BLaER1 treated with 17β-estradiol and CSF1 and Interleukin-3, amounts not matched to agents 10 nM and 100 nM (cell line): ENCODE data around the gene HELZ.
"Not testable (repeated sequence)": the region's sequence is repeated elsewhere in the genome, so short reads cannot be mapped to it uniquely, and the experiment has no call there.

ENCODE experiments used
- H3K27ac ChIP-seq, 11 experiments: shearing (Covaris generic); formaldehyde crosslinking; 2 replicates each; pipeline ENCODE4 v1.8.1; 2022
- H3K27me3 ChIP-seq, 11 experiments: shearing (Covaris generic); formaldehyde crosslinking; 2 replicates each; pipeline ENCODE4 v1.8.1; 2022
- H3K36me3 ChIP-seq, 11 experiments: shearing (Covaris generic); formaldehyde crosslinking; 2 replicates each; pipeline ENCODE4 v1.8.1; 2022
- H3K4me1 ChIP-seq, 10 experiments: shearing (Covaris generic); formaldehyde crosslinking; 2 replicates each; pipeline ENCODE4 v1.8.1; 2022
- H3K4me2 ChIP-seq, 11 experiments: shearing (Covaris generic); formaldehyde crosslinking; 2 replicates each; pipeline ENCODE4 v1.8.1; 2022
- H3K4me3 ChIP-seq, 10 experiments: shearing (Covaris generic); formaldehyde crosslinking; 2 replicates each; pipeline ENCODE4 v1.8.1; 2022
- H3K9ac ChIP-seq, 11 experiments: shearing (Covaris generic); formaldehyde crosslinking; 2 replicates each; pipeline ENCODE4 v1.8.1; 2022
- H3K9me3 ChIP-seq, 11 experiments: shearing (Covaris generic); formaldehyde crosslinking; replicated peaks in 1 of 11; 2 replicates each; pipeline ENCODE4 v1.8.1; 2022
- H4K20me1 ChIP-seq, 11 experiments: shearing (Covaris generic); formaldehyde crosslinking; 2 replicates each; pipeline ENCODE4 v1.8.1; 2022
- Cebpa-rat ChIP-seq, 11 experiments: shearing (Covaris generic); IDR thresholded peaks; 2 replicates each; pipeline ENCODE4 v1.8.1; 2022

Gene HELZ

DNA sequence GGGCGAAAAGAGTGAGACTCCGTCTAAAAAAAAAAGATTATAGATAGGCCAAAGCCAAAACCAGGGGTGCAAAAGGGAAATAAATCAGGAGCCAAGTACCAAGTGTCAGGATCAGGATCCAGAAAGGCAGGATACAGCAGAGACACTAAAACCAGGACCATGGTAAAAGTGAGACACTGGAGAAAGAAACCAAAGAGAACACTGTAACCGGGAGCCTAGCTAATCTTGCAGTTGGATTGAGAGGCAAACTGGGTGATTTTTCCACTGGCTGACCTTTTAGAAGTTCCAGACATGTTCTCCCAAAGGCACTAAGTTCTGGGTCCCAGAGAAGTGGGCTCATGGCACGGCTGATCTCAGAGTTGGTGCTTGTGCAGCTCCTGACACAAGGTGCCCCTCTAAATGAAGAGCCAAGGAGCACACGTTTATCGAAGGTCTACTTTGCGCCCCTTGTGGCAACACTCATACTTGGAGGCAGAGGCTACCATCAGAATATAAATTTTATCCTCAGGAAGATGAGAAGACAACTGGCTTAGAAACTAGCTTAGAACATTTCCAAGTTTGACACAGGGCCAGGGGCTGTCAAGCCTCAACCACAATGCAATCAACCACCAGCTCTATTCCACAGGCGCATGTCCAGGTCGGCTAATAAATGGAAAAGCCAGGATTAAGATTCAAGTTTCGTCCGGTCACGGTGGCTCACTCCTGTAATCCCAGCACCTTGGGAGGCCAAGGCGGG is 27.5 kb upstream of the HELZ start:
- Histone ChIP-seq H3K4me3 (no peak overlapping the region), H4K20me1 (no peaks in the 10 kb centered on the region), H3K27ac (peak overlapping the region in 1 of 11 experiments; percentile 6; a peak in 1 of 22 replicates), H3K4me1 (peaks cover 10 to 52% (median 29%) of the 10 kb centered on the region in 10 experiments; a peak in 19 of 20 replicates), H3K9me3 (no peaks in the 10 kb centered on the region; a peak in 1 of 22 replicates), H3K36me3 (no peaks in the 10 kb centered on the region), H3K27me3 (no peaks in the 10 kb centered on the region), H3K4me2 (peak overlapping the region in 5 of 11 experiments; percentile 12 to 86 (median 31); a peak in 5 of 22 replicates), H3K9ac (no peak overlapping the region)
- TF ChIP-seq Cebpa-rat (IDR thresholded peaks at IDR 0.05): no peak

DNA sequence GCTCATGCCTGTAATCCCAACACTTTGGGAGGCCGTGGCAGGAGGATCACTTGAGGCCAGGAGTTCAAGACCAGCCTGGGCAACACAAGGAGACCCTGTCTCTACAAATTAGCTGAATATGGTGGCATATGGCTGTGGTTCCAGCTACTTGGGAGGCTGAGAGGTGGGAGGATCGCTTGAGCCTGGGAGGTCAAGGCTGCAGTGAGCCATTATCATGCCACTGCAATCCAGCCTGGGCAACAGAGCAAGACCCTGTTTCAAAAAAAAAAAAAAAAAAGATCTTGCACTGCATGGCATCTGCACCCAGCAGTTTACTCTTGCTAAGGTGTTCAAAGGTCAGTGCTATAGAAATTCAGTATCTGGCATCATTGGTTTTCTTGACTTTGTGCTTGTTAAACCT is 26.2 kb upstream of the HELZ start:
- Histone ChIP-seq H3K27ac (peak overlapping the region in 10 of 11 experiments; percentile 12 to 69 (median 58); a peak in 17 of 22 replicates), H3K4me2 (peak overlapping the region in 10 of 11 experiments; percentile 53 to 86 (median 68); a peak in 17 of 22 replicates), H3K4me1 (peaks cover 10 to 60% (median 35%) of the 10 kb centered on the region in 10 experiments; a peak in 19 of 20 replicates), H3K9ac (peak overlapping the region in 1 of 11 experiments; percentile 9; a peak in 1 of 22 replicates)
- not testable (repeated sequence) for H3K4me3 ChIP-seq, H4K20me1 ChIP-seq, H3K36me3 ChIP-seq, H3K27me3 ChIP-seq, H3K9me3 ChIP-seq

DNA sequence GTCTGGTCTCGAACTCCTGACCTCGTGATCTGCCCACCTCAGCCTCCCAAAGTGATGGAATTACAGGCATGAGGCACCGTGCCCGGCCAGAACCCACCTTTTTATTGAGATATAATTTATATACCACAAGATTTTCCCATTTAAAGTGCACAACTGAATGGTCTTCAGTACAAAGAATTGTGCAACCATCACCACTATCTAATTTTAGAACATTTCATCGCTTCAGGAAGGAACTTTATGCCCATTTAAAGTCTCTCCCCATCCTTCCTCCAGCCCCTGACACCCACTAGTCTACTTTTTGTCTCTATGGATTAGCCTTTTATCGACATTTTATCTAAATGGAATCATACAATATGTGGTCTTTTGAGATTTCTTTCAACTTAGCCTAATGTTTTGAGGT is 25.4 kb upstream of the HELZ start:
- no peaks in the 10 kb centered on the region for H3K27me3 ChIP-seq
- H3K4me2 ChIP-seq: peak overlapping the region; percentile 42 to 86 (median 68)
- peaks cover 10 to 68% (median 39%) of the 10 kb centered on the region in 10 experiments; a peak in 19 of 20 replicates for H3K4me1 ChIP-seq
- H3K9ac ChIP-seq: peak overlapping the region in 3 of 11 experiments; percentile 9 to 32 (median 9); a peak in 4 of 22 replicates
- no peaks in the 10 kb centered on the region for H3K36me3 ChIP-seq
- peak overlapping the region in 3 of 10 experiments; percentile 2 to 39 (median 34); a peak in 2 of 20 replicates for H3K4me3 ChIP-seq
- no peaks in the 10 kb centered on the region for H4K20me1 ChIP-seq
- peak in 4 of 11 experiments; percentile 25 to 74 (median 44); a peak in 4 of 22 replicates for TF ChIP-seq Cebpa-rat (IDR thresholded peaks at IDR 0.05)
- peak overlapping the region; percentile 12 to 69 (median 58); a peak in 18 of 22 replicates for H3K27ac ChIP-seq
- no peaks in the 10 kb centered on the region; a peak in 1 of 22 replicates for H3K9me3 ChIP-seq

DNA sequence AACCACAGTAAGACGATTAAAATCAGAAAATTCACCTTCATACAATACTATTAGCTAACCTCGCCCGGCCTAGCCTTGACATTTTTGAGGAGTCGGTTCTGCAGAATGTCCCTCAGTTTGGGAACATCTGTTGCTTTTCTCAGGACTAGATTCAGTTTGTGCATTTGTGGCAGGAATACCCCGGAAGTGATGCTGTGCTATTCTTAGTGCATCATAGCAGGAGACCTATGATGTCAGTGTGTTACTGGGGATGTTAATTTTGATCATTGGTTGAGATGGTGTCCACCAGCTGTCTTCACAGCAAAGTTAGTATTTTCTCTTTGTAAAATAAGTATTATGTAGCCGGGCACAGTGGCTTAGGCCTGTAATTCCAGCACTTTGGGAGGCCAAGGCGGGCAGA is 21.5 kb upstream of the HELZ start:
- Histone ChIP-seq H3K4me2 (peak overlapping the region in 7 of 11 experiments; percentile 14 to 56 (median 50); a peak in 12 of 22 replicates), H3K27me3 (no peaks in the 10 kb centered on the region), H3K27ac (no peak overlapping the region), H3K4me3 (no peak overlapping the region), H3K9me3 (no peaks in the 10 kb centered on the region; a peak in 1 of 22 replicates), H3K4me1 (peaks cover 22 to 84% (median 50%) of the 10 kb centered on the region in 10 experiments), H3K9ac (no peak overlapping the region), H4K20me1 (no peaks in the 10 kb centered on the region), H3K36me3 (no peaks in the 10 kb centered on the region)
- TF ChIP-seq Cebpa-rat (IDR thresholded peaks at IDR 0.05): no peak

DNA sequence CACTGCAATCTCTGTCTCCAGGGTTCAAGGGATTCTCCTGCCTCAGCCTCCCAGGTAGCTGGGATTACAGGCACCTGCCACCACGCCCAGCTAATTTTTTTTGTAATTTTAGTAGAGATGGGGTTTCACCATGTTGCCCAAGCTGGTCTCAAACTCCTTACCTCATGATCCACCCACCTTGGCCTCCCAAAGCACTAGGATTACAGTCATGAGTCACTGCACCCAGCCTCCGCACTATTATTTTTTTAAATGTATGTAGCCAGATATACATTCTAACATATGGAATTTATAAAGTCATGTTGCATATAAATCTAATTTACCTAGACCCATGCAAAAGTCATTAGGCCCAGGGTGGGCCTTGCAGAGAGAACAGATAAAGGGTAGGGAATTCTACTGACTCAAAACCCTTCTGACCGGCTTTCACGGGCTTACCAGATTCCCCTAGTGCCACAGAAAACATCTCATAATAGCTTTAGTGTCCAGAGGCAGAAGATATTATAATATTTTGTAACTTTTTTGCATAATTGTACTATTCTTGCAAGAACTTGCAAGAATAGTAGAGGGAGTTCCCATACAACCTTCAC is 20.5 kb upstream of the HELZ start:
- Histone ChIP-seq H3K36me3 (no peaks in the 10 kb centered on the region), H3K4me2 (peak overlapping the region in 2 of 11 experiments; percentile 50 to 52; a peak in 3 of 22 replicates), H3K4me1 (peaks cover 25 to 85% (median 50%) of the 10 kb centered on the region in 10 experiments), H3K27ac (no peak overlapping the region), H4K20me1 (no peaks in the 10 kb centered on the region), H3K27me3 (no peaks in the 10 kb centered on the region), H3K9me3 (no peaks in the 10 kb centered on the region), H3K4me3 (no peak overlapping the region), H3K9ac (no peak overlapping the region)
- TF ChIP-seq Cebpa-rat (IDR thresholded peaks at IDR 0.05): no peak

DNA sequence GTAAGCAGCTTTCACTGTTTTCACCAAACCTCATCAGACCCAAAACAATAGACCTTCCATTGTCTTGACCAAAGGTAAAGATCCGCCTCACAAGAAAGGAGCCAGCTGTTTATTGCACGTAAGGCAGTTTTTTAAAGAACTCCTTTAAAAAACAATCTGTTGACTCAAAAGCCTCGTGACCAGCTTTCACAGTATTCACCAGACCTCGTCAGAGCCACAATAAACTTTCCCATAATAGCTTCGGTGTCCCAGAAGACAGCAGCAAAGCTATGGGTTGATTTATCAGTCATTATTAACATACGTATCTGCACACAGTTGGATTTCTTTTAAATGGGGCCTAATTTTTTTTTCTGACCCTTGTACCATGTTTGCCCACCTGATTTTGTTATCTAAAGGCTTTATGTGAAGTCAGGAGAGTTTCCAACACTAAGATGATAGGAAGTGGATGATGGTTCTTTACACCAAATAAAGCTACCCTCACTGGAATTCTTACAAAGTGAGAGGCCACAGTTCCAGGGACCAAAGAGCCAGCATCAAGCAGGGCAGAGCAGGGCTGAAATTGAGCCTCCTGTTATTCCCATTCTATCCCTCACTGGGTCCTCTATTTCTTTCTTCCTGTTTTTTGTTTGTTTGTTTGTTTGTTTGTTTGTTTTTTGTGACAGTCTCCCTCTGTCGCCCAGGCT is 17.6 kb upstream of the HELZ start:
- TF ChIP-seq Cebpa-rat (IDR thresholded peaks at IDR 0.05): no peak
- H4K20me1 ChIP-seq: no peaks in the 10 kb centered on the region
- no peaks in the 10 kb centered on the region for H3K9me3 ChIP-seq
- no peaks in the 10 kb centered on the region for H3K36me3 ChIP-seq
- H3K9ac ChIP-seq: peak overlapping the region in 3 of 11 experiments; percentile 36 to 70 (median 67); a peak in 5 of 22 replicates
- peak overlapping the region; percentile 2 to 92 (median 28); a peak in 16 of 22 replicates for H3K4me2 ChIP-seq
- H3K4me1 ChIP-seq: peaks cover 48 to 93% (median 64%) of the 10 kb centered on the region in 10 experiments
- no peaks in the 10 kb centered on the region for H3K27me3 ChIP-seq
- peak overlapping the region in 6 of 11 experiments; percentile 10 to 92 (median 66); a peak in 8 of 22 replicates for H3K27ac ChIP-seq
- no peak overlapping the region for H3K4me3 ChIP-seq

DNA sequence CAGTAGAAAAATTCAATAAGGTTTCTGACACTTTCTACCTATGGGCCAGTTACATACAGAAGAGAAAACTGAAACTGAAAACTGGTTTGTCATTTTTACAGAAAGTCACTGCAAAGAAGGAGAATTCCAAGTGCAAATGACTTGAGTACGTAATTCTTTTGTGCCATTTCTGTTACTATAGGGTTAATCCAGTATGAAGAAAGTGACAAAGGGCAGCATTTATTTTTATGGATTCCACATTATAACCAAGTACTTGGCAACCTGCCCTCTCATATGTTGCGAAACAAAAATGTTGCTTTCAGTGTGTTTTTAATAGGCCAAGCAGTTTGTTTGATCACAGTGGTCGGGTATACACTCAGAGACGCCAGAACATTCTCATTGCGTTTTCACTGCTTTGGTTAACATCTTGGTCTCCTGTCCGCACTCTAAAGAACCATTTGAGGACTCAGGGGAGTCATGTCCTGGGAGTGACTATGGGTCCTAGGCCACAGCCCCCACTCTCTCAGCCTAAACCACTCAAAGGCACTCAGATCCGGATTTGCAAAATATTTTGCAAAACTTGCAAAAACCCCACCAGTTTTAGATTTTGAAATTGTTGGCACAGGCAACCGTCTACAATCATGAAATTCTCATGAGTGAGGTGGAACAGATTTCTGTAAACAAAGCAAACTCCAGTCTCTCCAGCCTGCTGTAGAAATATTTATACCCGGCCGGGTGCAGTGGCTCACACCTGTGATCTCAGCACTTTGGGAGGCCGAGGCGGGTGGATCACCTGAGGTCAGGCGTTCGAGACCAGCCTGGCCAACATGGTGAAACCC is 15.4 kb upstream of the HELZ start:
- H3K27ac ChIP-seq: peak overlapping the region; percentile 28 to 92 (median 80); a peak in 21 of 22 replicates
- H3K27me3 ChIP-seq: no peaks in the 10 kb centered on the region
- H4K20me1 ChIP-seq: no peaks in the 10 kb centered on the region
- peaks cover 55 to 98% (median 71%) of the 10 kb centered on the region in 10 experiments for H3K4me1 ChIP-seq
- peak overlapping the region; percentile 50 to 92 (median 84) for H3K4me2 ChIP-seq
- peak in 9 of 11 experiments; percentile 11 to 92 (median 69); a peak in 12 of 22 replicates for TF ChIP-seq Cebpa-rat (IDR thresholded peaks at IDR 0.05)
- H3K36me3 ChIP-seq: no peaks in the 10 kb centered on the region
- peak overlapping the region in 10 of 11 experiments; percentile 2 to 72 (median 62); a peak in 17 of 22 replicates for H3K9ac ChIP-seq
- H3K4me3 ChIP-seq: peak overlapping the region in 1 of 10 experiments; percentile 29; a peak in 1 of 20 replicates
- peaks cover 0 to 12% (median 8%) of the 10 kb centered on the region in 11 experiments; a peak in 16 of 22 replicates for H3K9me3 ChIP-seq
